CD4-positive, alpha-beta T cell treated with Interleukin-6 for 4 hours (primary cell): Measurements from ENCODE around the gene SLC35F3.

ENCODE experiments used
- DNase-seq: peaks from one replicate; pipeline ENCODE4 v3.0.0-alpha.2; 2020; ENCODE audit warnings: mixed read lengths

Gene SLC35F3

DNA sequence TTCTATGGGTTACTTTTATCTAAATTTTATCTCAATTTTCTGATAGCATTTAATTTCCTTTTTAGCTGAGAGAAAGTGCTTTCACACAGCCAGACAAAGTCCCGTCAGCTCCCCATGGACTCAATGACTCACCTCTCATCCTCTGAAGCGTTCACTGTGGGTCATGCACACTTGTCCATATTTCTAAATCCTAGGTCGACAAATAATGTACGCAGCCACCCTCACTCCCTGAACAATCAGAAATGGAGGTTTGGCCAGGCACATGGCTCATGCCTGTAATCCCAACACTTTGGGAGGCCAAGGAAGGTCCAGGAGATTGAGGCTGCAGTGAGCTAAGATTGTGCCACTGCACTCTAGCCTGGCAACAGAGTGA is 426.4 kb downstream of the SLC35F3 start:
- DNase-seq, result no peak

DNA sequence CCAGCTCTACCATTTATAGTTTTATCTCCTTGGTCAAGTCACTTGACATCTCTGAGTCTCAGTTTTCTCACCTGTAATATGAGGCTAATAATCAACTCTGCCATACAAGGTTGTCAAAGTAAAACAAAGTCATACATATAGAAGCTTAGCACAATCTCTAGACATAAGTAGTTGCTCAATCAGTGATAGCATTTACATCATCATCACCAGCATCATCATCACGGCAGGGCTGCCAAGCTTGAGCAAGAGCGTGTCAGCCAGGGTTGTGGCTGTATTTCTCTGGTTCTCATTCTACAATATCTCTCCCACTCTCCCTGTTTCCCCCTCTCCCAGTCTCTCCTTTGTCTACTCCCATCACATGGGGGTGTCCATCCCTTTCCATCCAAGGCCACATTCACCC is 427.0 kb downstream of the SLC35F3 start:
- no peak for DNase-seq

DNA sequence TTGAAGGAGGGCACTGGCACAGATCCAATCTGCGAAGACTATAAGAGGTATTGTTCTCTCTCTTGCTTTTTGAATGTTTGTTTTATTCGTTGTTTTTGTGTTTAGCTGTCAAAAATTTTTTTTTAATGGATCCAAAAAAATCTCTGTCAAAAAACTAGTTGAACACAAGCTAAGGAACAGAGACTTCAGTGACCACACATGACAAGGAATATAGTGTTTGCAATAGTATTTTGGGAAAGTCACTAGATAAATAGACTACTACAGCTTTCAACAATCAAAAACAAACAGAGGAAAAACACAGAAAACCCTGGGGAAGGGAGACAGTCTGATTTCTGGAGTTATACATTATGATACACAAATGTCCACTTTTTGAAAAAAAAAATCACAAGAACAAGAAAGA is 431.9 kb downstream of the SLC35F3 start:
- DNase-seq, result no peak

DNA sequence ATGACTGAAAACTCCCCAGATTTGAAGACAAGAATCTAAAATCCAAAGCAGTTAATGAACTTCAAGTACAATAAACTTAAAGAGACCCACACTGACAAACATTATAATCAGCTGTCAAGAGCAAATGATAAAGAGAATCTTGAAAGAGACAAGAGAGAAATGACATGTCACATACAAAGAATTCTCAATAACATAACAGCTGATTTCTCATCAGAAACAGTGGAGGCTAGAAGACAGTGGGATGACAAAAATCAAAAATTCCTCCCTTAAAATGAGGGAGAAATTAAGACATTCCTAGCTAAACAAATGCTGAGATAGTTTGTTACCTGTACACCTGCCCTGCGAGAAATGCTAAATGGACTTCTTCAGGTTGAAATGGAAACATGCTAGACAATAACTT is 432.8 kb downstream of the SLC35F3 start:
- DNase-seq, result no peak

DNA sequence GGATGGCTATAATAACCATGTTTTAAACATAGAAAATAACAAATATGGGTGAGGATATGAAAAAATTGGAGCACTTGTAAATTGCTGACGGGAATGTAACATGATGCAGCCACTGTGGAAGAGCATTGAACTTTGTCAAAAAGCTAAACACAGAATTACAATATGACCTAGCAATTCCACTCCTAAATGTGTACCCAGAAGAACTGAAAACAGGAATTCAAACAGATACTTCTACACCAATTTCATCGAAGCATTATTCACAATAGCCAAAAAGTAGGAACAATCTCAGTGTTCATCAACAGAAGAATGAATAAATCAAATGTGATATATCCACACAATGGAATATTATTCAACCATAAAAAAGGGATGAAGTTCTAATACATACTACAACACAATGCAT is 436.1 kb downstream of the SLC35F3 start:
- no peak for DNase-seq

DNA sequence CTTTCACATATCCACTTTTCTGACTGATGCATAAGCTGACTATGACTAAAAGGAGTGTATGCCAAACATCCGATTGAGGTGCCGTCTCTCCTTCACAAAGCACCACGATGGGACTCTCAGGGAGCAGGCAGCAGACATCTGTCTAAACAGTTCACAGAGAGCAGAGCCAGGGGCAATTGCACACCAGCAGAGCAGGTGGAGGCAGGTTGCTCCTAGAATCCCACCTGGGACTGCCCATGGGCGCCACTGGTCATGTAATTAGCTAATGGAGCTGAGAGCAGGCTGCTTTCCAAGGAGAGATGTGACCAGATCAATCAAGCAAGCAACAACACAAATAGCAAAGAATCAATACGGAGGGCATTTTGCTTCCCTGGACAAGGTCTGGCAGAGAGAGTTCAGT is 438.3 kb downstream of the SLC35F3 start:
- no peak for DNase-seq

DNA sequence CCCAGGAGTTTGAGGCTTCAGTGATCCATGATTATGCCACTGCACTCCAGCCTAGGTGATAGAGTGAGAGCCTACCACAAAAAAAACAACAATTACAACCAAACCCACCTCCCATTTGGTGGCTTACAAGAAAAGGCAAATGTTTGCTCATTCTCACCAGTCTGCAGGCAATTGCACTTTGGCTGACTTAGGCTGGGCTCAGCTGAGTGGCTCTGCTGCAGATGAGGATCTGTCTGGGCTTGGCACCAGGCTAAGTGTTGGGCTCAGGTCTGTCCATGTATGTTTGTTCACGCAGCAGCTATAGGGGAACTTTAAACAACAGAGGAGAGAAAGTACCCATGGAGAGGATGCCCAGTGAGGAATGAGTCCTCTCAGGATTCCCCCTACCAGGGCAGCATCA is 440.8 kb downstream of the SLC35F3 start:
- no peak for DNase-seq

DNA sequence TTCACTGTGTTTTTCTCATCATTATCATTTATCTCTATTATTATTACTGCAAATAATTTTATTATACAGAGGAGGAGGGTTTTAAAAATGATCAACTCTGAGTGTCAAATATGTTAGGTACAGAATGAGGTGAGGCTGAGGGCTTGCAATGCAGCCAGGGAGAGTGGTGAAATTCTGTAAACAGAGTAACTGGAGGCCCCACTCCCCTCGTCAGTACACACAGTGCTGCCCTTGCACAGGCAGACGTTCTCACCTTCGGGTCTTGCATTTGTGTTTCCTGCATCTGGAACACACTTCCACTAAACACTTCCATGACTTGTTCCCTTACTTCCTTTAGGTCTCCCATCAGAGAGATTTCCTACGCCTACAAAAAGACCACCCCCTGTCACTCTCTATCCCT is 444.5 kb downstream of the SLC35F3 start:
- no peak for DNase-seq

DNA sequence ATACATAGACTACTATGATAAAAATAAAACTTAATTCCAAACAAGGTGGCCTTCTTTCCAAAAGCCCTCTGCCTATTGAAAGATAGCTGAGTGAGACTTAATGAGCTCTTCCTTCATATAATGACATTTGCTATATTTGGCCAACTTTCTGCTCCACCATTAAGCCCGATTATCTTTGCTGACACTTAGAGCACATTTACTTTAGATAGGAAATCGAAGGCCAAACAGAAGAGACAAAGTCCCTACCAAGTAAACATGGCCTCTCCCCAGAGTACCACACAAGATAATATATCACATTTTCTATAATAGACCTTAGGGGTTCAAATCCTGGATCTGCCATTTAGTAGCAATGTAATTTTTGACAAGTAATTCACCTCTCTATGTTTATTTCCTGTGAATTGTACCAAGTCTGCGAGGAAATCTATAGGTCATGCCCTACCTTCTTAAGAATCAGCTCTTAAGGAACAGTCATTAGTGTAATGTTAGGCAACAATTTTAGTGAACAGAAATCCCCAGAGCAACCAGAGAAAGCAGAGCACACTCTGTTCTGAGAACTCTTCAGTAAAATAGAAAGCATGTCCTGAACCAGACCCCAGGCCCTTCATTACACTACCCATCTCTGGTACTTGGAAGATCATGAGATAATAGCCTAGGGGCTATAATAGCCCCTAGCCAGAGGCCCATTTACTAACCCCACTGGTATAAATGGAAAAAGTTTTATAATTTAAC is 451.5 kb downstream of the SLC35F3 start:
- DNase-seq, result no peak

DNA sequence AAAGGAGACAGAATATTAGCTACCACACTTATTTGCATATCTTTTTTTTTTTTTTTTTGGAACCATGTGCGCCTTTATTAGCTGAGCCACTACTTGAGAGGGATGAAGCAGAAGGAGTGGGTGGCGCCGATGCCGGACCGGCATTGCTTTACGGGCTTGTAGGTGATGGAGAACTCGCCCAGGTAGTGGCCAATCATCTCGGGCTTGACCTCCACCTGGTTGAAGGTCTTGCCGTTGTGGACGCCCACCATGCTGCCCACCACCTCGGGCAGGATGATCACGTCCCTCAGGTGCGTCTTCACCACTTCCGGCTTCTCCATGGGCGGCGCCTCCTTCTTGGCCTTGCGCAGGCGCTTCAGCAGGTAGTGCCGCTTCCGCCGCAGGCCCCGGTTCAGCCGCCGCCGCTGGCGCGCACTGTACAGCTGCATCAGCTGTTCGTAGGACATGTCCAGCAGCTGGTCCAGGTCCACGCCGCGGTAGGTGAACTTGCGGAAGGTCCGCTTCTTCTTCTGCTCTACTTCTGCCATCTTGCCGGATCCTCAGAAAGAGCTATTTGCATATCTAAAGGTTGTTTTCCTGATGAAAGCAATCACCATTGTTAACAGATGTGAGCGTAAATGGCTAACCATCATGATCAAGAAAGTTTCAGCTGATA is 452.3 kb downstream of the SLC35F3 start:
- peak; percentile 67 for DNase-seq

DNA sequence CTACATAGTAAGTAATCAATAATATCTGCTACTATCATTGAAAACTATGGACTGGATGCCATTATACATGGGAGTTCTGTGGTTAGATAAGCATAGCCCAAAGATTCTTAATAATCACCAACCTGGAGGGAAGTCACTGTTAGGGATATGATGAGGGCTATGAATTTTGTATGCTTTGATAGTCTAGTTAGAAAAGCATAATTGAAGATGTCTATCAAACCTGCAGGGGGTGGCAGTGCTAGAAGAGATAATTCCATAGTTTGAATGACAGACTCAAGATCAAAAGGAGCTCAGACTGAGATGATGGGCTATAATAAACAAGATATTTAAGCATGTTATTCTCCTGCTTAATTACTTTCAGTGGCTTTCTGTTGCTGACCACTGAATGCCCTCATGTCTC is 453.4 kb downstream of the SLC35F3 start:
- DNase-seq, result no peak

DNA sequence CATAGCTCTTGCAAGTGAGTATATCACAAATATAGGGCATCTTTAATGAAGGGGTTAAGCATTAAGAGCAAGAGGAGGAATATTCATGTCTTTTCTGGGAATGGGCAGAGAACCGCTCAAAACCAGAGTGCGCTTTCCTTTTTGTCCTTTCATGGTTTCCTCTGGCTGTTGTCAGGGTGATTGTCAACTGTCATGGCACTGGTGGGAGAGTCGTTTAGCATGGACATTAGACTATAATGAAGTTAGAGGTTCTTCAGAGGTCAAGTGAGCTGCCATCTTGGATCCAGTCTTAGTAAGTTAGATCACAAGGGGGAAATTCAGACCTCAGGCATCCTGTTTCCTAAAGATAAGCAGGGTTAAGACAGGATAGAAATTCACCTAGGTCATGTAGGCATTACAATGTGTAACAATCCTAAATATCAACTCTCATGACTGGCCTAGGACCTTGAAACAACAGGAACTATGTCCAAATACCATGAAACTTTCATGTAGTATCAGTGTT is 456.7 kb downstream of the SLC35F3 start:
- DNase-seq, result no peak

DNA sequence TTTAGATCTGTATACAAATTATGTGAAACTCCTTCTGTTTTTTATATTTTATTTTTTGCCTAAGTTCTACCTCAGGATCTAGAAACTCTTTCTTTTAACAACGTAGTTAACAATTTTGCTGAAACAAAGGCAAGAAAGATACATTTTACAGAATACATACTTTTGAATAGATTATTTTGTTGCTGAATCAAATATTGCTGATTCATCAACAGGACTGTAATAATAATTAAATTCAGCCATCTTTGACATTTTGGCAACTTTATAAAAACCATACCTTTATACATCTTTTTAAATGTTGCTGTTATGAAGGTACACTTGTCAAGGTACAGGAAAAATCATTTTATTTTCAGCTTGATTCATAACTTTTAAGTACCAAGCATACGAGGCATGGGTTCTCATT is 458.1 kb downstream of the SLC35F3 start:
- DNase-seq, result no peak

DNA sequence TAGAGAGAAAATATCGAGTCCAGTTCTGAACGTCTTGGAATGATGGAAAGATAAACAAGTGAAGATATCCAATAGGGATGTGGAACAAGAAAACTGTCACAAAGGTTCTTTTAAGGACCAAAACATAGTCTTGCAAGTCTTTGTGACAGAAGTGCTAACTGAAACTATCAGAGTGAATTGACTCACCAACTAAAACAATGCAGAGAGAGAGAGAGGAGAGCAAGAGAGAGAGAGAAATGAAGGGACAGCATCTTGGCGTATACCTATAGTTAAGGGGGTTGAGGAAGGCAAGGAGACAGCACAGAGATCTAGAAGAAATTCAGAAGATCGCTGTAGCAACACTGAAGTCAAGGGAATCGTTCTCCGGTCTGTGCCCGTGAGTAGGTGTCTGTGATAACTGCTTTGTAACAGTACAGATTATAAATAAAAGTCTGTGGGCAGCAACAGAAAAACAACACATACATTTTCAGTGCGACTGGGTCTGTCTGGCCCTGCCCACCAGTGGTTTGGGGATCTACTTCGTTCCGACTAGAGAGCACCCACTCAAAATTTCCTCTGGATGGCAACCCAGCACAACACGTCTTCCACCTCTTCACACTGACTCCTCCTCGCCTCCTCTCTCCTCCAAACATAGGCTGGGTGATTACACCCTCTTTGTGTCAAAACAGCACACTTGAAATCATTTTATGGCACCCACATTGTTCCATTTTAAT is 464.0 kb downstream of the SLC35F3 start:
- peak; percentile 16 for DNase-seq

DNA sequence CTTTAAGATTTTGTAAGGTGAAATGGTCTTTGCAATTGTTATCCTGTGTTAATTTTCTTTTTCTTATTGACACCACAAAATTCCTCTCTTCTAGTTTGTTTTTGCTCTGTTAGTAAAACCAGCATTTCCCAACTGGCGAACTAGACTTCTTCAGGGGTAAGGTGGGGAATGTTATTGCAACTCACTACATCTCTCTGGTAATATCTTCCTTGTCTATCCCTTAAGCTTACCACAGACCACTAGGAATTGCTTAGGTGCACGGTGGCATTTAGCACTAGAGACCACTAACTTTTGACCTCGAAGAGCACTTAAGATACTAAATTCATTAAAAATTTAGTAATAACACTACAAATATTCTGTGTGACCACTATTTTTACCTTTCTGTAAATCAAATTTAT is 464.6 kb downstream of the SLC35F3 start:
- DNase-seq, result no peak

DNA sequence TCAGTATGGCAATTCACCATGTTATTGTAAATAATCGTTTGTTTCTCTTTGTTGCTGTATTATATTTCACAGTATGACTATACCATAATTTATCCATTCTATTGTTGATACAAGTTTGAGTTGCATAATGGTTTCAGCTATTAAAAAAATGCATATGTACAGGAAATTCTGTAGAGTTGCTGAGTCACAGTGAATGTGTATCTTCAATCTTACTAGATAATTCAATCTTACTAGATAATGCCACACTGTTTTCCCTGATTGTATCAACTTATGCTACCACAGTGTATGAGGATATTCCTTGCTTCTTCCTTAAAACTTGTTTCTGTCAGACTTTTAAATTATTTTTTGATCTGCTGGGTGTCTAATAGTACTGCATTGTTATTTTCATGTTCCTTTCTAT is 465.3 kb downstream of the SLC35F3 start:
- DNase-seq, result no peak

DNA sequence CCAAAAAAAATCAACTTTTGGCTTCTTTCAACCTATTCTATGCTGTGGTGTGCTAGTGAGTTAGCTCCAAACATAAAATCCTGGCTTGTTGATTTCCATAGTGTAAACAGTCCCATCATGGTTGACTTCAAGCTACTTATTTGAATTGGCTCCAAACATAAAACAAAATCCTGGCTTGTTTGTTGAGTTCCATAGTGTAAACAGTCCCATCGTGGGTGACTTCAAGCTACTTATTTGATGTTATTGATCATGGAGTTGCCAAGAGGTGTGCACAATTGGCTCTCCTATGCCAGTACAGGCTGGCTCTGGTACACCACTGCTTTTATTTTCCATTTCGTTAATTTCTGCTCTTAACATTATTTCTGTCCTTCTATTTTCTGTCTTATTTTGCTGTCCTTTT is 466.9 kb downstream of the SLC35F3 start:
- DNase-seq, result no peak

DNA sequence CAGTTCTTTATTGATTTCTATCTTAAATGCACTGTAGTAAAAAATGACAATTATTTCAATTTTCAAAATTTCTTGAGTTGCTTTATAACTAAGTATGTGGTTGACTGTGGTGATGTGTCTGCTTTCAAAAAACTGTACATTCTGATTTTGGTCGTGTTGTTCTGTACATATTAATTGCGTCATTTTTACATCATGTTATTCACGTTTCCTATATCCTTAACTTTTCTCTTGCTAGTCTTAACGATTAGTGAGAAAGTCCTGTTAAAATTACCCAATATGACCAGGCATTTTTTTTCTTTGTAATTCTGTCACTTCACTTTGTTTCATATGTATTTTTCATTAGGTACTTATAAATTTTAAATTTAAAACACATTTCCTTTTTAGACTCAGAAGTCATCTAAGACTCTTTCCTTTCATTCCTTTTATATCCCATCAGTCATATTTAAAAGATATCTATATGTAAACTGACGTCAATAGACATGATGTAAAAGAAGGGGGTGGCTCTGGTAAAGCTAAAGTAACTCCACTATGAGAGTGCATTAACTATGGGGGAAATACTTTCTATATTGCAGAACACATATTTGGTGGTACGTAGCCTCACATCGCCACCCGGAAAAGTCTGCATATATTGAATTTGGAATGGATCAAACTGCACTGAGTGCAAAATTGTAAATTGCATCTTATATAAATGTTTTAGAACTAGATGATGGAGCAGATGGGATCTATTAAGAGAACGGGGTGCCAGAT is 467.7 kb downstream of the SLC35F3 start:
- DNase-seq, result no peak

DNA sequence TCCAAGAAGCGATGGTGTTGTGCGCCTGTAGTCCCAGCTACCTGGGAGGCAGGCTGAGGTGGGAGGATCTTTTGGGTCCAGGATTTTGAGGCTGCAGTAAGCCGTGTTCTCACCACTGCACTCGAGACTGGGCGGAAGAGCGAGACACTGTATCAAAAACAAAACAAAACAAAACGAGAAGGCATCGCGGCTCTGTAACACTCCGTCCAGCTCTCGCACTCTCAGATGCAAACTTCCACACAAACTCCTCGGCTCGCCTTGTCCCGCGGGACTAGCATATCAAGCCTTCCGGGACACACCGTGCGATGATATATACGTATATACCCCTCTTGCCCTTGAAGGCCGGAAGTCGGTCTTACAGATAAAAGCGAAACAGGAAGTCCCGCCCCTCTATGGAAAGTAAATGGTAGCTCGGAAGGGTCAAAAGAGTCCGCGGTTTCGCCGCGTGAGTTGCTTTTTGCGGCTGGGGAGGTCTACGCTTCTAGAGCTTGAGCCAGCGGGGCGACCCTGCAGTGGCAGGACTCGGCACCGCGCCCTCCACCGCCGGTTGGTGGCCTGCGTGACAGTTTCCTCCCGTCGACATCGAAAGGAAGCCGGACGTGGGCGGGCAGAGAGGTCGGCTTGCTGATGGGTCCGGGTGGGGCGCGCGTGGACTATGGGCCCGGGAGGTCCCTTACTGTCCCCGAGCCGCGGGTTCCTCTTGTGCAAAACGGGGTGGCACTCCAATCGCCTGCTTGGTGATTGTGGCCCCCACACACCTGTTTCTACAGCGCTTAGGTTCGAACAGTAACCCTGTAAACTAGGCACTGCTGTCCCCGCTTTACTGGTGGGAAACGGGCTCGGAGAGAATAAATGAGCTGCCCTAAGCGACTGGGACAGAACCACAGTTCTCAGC is 468.8 kb downstream of the SLC35F3 start, which contains the start of gene COA6:
Gene COA6, plus strand, starts transcription at position 393 of the 895 bp plus-strand sequence. Its CDS starts 11 bp downstream, at position 404.
- peak; percentile 88 for DNase-seq

DNA sequence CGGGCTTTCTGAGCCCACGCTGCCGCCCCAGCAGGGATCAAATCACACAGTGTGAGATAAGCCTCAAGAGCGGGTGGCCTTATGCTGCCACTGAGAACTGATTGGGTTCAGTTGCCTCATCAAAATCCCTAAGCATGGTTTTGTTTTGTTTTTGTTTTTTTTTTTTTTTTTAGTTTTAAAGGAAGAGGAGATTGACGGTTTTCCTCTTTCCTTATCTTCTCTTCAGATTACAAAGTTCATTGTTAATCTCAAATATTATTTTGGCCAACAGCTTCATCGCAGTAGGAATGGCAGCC is 469.4 kb downstream of the SLC35F3 start:
- no peak for DNase-seq
